ENCODE data around the gene CAPZA3. TPM values are rescaled to one million over a fixed set of nuclear protein-coding genes. Genes with fewer than 3 reads are reported as not detected.

CAPZA3 gene
- total RNA-seq, 2 donors from 2014 or later = not detected

- DNase-seq = no peak
- Mint-ChIP-seq H3K4me1 (peaks cover 79% of the 10 kb centered on the region), H3K4me3 (peak overlapping the region; percentile 45), H3K27me3 (ENCODE audit: insufficient read depth) (no peaks in the 10 kb centered on the region), H3K27ac (peak overlapping the region; percentile 96), H3K9me3 (no peaks in the 10 kb centered on the region), H3K36me3 (ENCODE audit: low read depth) (no peaks in the 10 kb centered on the region)
- peak overlapping the region; percentile 72 for H3K4me3 ChIP-seq (ENCODE audit: low read length)
- TF ChIP-seq CTCF (conservative IDR thresholded peaks at IDR 0.05) = no peak
- no peaks in the 10 kb centered on the region for H3K27me3 ChIP-seq (ENCODE audit: control insufficient read depth, insufficient read depth, low read length, poor library complexity, severe bottlenecking)
- H3K36me3 ChIP-seq (ENCODE audit: control insufficient read depth, insufficient read depth, low read length) = no peaks in the 10 kb centered on the region
- 75 to 77% methylated on average over 2 of the region's 2 CpGs for WGBS, 2 experiments (ENCODE audit: insufficient coverage in 1 of 2, insufficient read length in 1 of 2)
- peak overlapping the region; percentile 54 for H3K9ac ChIP-seq (ENCODE audit: extremely low read depth, low read length, poor library complexity, severe bottlenecking)
- no peaks in the 10 kb centered on the region for H3K9me3 ChIP-seq (ENCODE audit: control insufficient read depth, low read length)
- no peak overlapping the region for H3K27ac ChIP-seq (ENCODE audit: low read depth, low read length)
- H3K4me1 ChIP-seq (ENCODE audit: control insufficient read depth, insufficient read depth, low read length) = peaks cover 26% of the 10 kb centered on the region
Measured at GRCh38 chr12:18751866-18752265, 13.9 kb downstream of the CAPZA3 start.

GRCh38 chr12:18752280-18752920 lies 14.5 kb downstream of the CAPZA3 start:
- peak overlapping the region; percentile 13 for H3K27ac ChIP-seq (ENCODE audit: low read depth, low read length)
- peak; percentile 96 for DNase-seq

GRCh38 chr12:18752947-18753346 lies 15.0 kb downstream of the CAPZA3 start:
- Histone ChIP-seq H3K4me1 (ENCODE audit: control insufficient read depth, insufficient read depth, low read length) (peaks cover 26% of the 10 kb centered on the region), H3K9me3 (ENCODE audit: control insufficient read depth, low read length) (no peaks in the 10 kb centered on the region), H3K9ac (ENCODE audit: extremely low read depth, low read length, poor library complexity, severe bottlenecking) (peak overlapping the region; percentile 54), H3K36me3 (ENCODE audit: control insufficient read depth, insufficient read depth, low read length) (no peaks in the 10 kb centered on the region), H3K4me3 (ENCODE audit: low read length) (peak overlapping the region; percentile 65), H3K27ac (ENCODE audit: low read depth, low read length) (peak overlapping the region; percentile 14), H3K27me3 (ENCODE audit: control insufficient read depth, insufficient read depth, low read length, poor library complexity, severe bottlenecking) (no peaks in the 10 kb centered on the region)
- H3K4me1 Mint-ChIP-seq = peaks cover 71% of the 10 kb centered on the region
- no peaks in the 10 kb centered on the region for H3K36me3 Mint-ChIP-seq (ENCODE audit: low read depth)
- H3K4me3 Mint-ChIP-seq = peak overlapping the region; percentile 45
- DNase-seq = peak; percentile 91
- TF ChIP-seq CTCF (conservative IDR thresholded peaks at IDR 0.05) = no peak
- no peaks in the 10 kb centered on the region for H3K9me3 Mint-ChIP-seq
- H3K27me3 Mint-ChIP-seq (ENCODE audit: insufficient read depth) = no peaks in the 10 kb centered on the region
- 3% methylated on average over 1 of the region's 1 CpG; no CpG with 5 or more reads in 1 of the 2 experiments for WGBS, 2 experiments (ENCODE audit: insufficient coverage in 1 of 2, insufficient read length in 1 of 2)
- H3K27ac Mint-ChIP-seq = peak overlapping the region; percentile 96

More at GRCh38 chr12:18752280-18752920, 14.5 kb downstream of the CAPZA3 start:
- no peaks in the 10 kb centered on the region for H3K27me3 ChIP-seq (ENCODE audit: control insufficient read depth, insufficient read depth, low read length, poor library complexity, severe bottlenecking)
- Mint-ChIP-seq H3K9me3 (no peaks in the 10 kb centered on the region), H3K4me1 (peaks cover 74% of the 10 kb centered on the region), H3K36me3 (ENCODE audit: low read depth) (no peaks in the 10 kb centered on the region), H3K27me3 (ENCODE audit: insufficient read depth) (no peaks in the 10 kb centered on the region), H3K4me3 (peak overlapping the region; percentile 45), H3K27ac (peak overlapping the region; percentile 96)
- H3K9ac ChIP-seq (ENCODE audit: extremely low read depth, low read length, poor library complexity, severe bottlenecking) = peak overlapping the region; percentile 54
- peak overlapping the region; percentile 72 for H3K4me3 ChIP-seq (ENCODE audit: low read length)
- H3K36me3 ChIP-seq (ENCODE audit: control insufficient read depth, insufficient read depth, low read length) = no peaks in the 10 kb centered on the region
- no peaks in the 10 kb centered on the region for H3K9me3 ChIP-seq (ENCODE audit: control insufficient read depth, low read length)
- no peak for TF ChIP-seq CTCF (conservative IDR thresholded peaks at IDR 0.05)
- peaks cover 26% of the 10 kb centered on the region for H3K4me1 ChIP-seq (ENCODE audit: control insufficient read depth, insufficient read depth, low read length)
- 28 to 31% methylated on average over 3 to 6 of the region's 6 CpGs for WGBS, 2 experiments (ENCODE audit: insufficient coverage in 1 of 2, insufficient read length in 1 of 2)
